UCSD-AML1 (cell line): ENCODE results near the gene MALRD1.

Source experiments
- DNase-seq: peaks from one replicate; lab custom pipeline; 2025; ENCODE audit not compliant: unreplicated experiment; lab: John Stamatoyannopoulos, UW

The MALRD1 gene

GRCh38 chr10:19221216-19221615 is 172.6 kb downstream of the MALRD1 start:
- DNase-seq = no peak

GRCh38 chr10:19226025-19226424 is 177.4 kb downstream of the MALRD1 start:
- DNase-seq = no peak

- no peak for DNase-seq
Measured at GRCh38 chr10:19231034-19231433, 182.4 kb downstream of the MALRD1 start.

GRCh38 chr10:19245889-19246752 is 197.5 kb downstream of the MALRD1 start:
- DNase-seq = no peak

- DNase-seq = no peak
Measured at GRCh38 chr10:19247843-19248242, 199.2 kb downstream of the MALRD1 start.

GRCh38 chr10:19250546-19250945 is 201.9 kb downstream of the MALRD1 start:
- DNase-seq = no peak

GRCh38 chr10:19252531-19252930 is 203.9 kb downstream of the MALRD1 start:
- no peak for DNase-seq

GRCh38 chr10:19256331-19256730 is 207.7 kb downstream of the MALRD1 start:
- DNase-seq = no peak

- DNase-seq = no peak
Measured at GRCh38 chr10:19263262-19263661, 214.7 kb downstream of the MALRD1 start.

GRCh38 chr10:19283285-19283684 is 234.7 kb downstream of the MALRD1 start:
- DNase-seq = no peak

GRCh38 chr10:19283786-19284185 is 235.2 kb downstream of the MALRD1 start:
- DNase-seq = no peak

- no peak for DNase-seq
Measured at GRCh38 chr10:19290770-19291169, 242.2 kb downstream of the MALRD1 start.

GRCh38 chr10:19294233-19294632 is 245.6 kb downstream of the MALRD1 start:
- no peak for DNase-seq

- DNase-seq = no peak
Measured at GRCh38 chr10:19299645-19300044, 251.0 kb downstream of the MALRD1 start.

GRCh38 chr10:19302117-19302516 is 253.5 kb downstream of the MALRD1 start:
- DNase-seq = no peak

GRCh38 chr10:19310066-19310465 is 261.5 kb downstream of the MALRD1 start:
- DNase-seq = no peak

GRCh38 chr10:19316204-19316870 is 267.7 kb downstream of the MALRD1 start:
- no peak for DNase-seq

- no peak for DNase-seq
Measured at GRCh38 chr10:19317952-19318351, 269.4 kb downstream of the MALRD1 start.

- no peak for DNase-seq
Measured at GRCh38 chr10:19325581-19325980, 277.0 kb downstream of the MALRD1 start.

GRCh38 chr10:19328582-19328981 is 280.0 kb downstream of the MALRD1 start:
- DNase-seq = no peak

- DNase-seq = no peak
Measured at GRCh38 chr10:19329475-19329874, 280.9 kb downstream of the MALRD1 start.

GRCh38 chr10:19332304-19332703 is 283.7 kb downstream of the MALRD1 start:
- no peak for DNase-seq
